HepG2 (cell line): ENCODE data around the gene BCAM. TPM values are rescaled to one million over a fixed set of nuclear protein-coding genes. Genes with fewer than 3 reads are reported as not detected.

Source experiments
- ARHGAP35 ChIP-seq: sonication (generic); formaldehyde crosslinking; IDR thresholded peaks from 2 replicates; pipeline ENCODE4 v1.9.0; 2022; ENCODE audit warnings: mild to moderate bottlenecking, inconsistent platforms, moderate library complexity, missing genetic modification reagents, borderline replicate concordance
- BCL6 ChIP-seq: IDR thresholded peaks from 2 replicates; pipeline ENCODE4 v1.6.1; 2016; ENCODE audit warnings: missing genetic modification reagents, missing compliant biosample characterization
- FOXK2 ChIP-seq: fragments of 450-650 bp; IDR thresholded peaks from 2 replicates; pipeline ENCODE4 v1.6.1; 2016
- GPN1 ChIP-seq: sonication (generic); formaldehyde crosslinking; IDR thresholded peaks from 2 replicates; pipeline ENCODE4 v1.5.1; 2020; ENCODE audit warnings: missing genetic modification reagents, borderline replicate concordance
- HDAC1 ChIP-seq: sonication (generic); formaldehyde crosslinking; IDR thresholded peaks from 2 replicates; pipeline ENCODE4 v1.5.1; 2020; ENCODE audit warnings: mild to moderate bottlenecking, missing genetic modification reagents
- HDAC2 ChIP-seq: sonication (generic); formaldehyde crosslinking; IDR thresholded peaks from 2 replicates; pipeline ENCODE4 v1.4.0; 2020; ENCODE audit warnings: missing genetic modification reagents
- ISL2 ChIP-seq: sonication (generic); formaldehyde crosslinking; IDR thresholded peaks from 2 replicates; pipeline ENCODE4 v1.5.0; 2020; ENCODE audit warnings: missing genetic modification reagents
- KDM1A ChIP-seq: IDR thresholded peaks from 2 replicates; pipeline ENCODE4 v1.6.1; 2016; ENCODE audit warnings: missing compliant biosample characterization
- KDM5B ChIP-seq: sonication (generic); formaldehyde crosslinking; IDR thresholded peaks from 2 replicates; pipeline ENCODE4 v1.4.0; 2020; ENCODE audit warnings: missing genetic modification reagents, mild to moderate bottlenecking, borderline replicate concordance
- NFIB ChIP-seq: sonication (generic); formaldehyde crosslinking; IDR thresholded peaks from 2 replicates; pipeline ENCODE4 v1.9.0; 2021; ENCODE audit warnings: missing genetic modification reagents, mild to moderate bottlenecking, borderline replicate concordance
- NFIC ChIP-seq: IDR thresholded peaks from 2 replicates; pipeline ENCODE4 v1.6.1; 2012; ENCODE audit warnings: mild to moderate bottlenecking, low read length, inconsistent platforms
- PHF21A ChIP-seq: sonication (generic); formaldehyde crosslinking; IDR thresholded peaks from 2 replicates; pipeline ENCODE4 v1.5.0; 2020; ENCODE audit warnings: mild to moderate bottlenecking, missing genetic modification reagents
- POGZ ChIP-seq: sonication (generic); formaldehyde crosslinking; IDR thresholded peaks from 2 replicates; pipeline ENCODE4 v1.4.0; 2020; ENCODE audit warnings: mild to moderate bottlenecking, missing genetic modification reagents
- POLR2AphosphoS2 ChIP-seq: IDR thresholded peaks from 2 replicates; pipeline ENCODE4 v1.6.1; 2011; ENCODE audit warnings: low read depth, low read length, improper control_type of control experiment
- RAD51 ChIP-seq: fragments of 450-650 bp; IDR thresholded peaks from 2 replicates; pipeline ENCODE4 v1.6.1; 2016; ENCODE audit warnings: borderline replicate concordance
- TCF7L2 ChIP-seq: IDR thresholded peaks from 2 replicates; pipeline ENCODE4 v1.6.1; 2011; ENCODE audit warnings: mild to moderate bottlenecking, low read depth, low read length, moderate library complexity
- YY1 ChIP-seq: IDR thresholded peaks from 2 replicates; pipeline ENCODE4 v1.6.1; 2011; ENCODE audit warnings: low read length, low read depth, moderate library complexity, mild to moderate bottlenecking; ENCODE audit not compliant: insufficient read depth, insufficient replicate concordance
- ZFP41 ChIP-seq: sonication (generic); formaldehyde crosslinking; IDR thresholded peaks from 2 replicates; pipeline ENCODE4 v1.4.0; 2020; ENCODE audit warnings: mild to moderate bottlenecking, missing genetic modification reagents, borderline replicate concordance
- ZNF160 ChIP-seq: sonication (generic); formaldehyde crosslinking; IDR thresholded peaks from 2 replicates; pipeline ENCODE4 v1.8.0; 2022; ENCODE audit warnings: mild to moderate bottlenecking, inconsistent platforms, missing genetic modification reagents
- ZNF614 ChIP-seq: IDR thresholded peaks from 2 replicates; pipeline ENCODE4 v1.6.1; 2018; ENCODE audit warnings: missing biosample characterization, missing genetic modification reagents, inconsistent platforms, borderline replicate concordance
- polyA plus RNA-seq, 8 experiments: library from polyadenylated mRNA; depleted of rRNA in 3 of 8; stranded (reverse) in 7 of 8; unstranded in 1 of 8; fragments of >200 nt; fragmentation: Illumina TruSeq in 4 of 8; extraction: Trizol in 4 of 8; gene quantifications; 2 replicates each; pipeline versions ENCODE4 v1.2.1 to v1.2.3, GENCODE V29; 2011 to 2016; ENCODE audit warnings: low read depth in 4 of 8, missing spikeins in 1 of 8, mixed read lengths in 1 of 8; ENCODE audit not compliant: insufficient read depth in 1 of 8
- total RNA-seq, 5 experiments: library from RNA; depleted of rRNA; stranded (reverse); fragments of >200 nt; fragmentation: Illumina TruSeq; extraction: Trizol; gene quantifications; 2 replicates each; pipeline ENCODE4 v1.2.3, GENCODE V29; 2016; ENCODE audit warnings: low read depth in 1 of 5
- TF ChIP-seq, protein P1 (sequence below): sonication (generic); formaldehyde crosslinking; IDR thresholded peaks from 2 replicates; pipeline ENCODE4 v1.4.0; 2020; ENCODE audit warnings: mild to moderate bottlenecking, missing genetic modification reagents
- TF ChIP-seq, protein P2 (sequence below): sonication (generic); formaldehyde crosslinking; IDR thresholded peaks from 2 replicates; pipeline ENCODE4 v1.5.0; 2020; ENCODE audit warnings: mild to moderate bottlenecking, missing genetic modification reagents
- TF ChIP-seq, protein P3 (sequence below): sonication (generic); formaldehyde crosslinking; IDR thresholded peaks from 2 replicates; pipeline ENCODE4 v1.4.0; 2020; ENCODE audit warnings: missing genetic modification reagents, borderline replicate concordance
- TF ChIP-seq, protein P4 (sequence below): IDR thresholded peaks from 2 replicates; pipeline ENCODE4 v1.6.1; 2016; ENCODE audit warnings: control low read depth

The BCAM gene
- total and polyA plus RNA-seq, 2 of the 13 experiments (the other 11 are each of a cell fraction or from before 2014, with no cell fraction given): 51.2 to 62.7 TPM

DNA sequence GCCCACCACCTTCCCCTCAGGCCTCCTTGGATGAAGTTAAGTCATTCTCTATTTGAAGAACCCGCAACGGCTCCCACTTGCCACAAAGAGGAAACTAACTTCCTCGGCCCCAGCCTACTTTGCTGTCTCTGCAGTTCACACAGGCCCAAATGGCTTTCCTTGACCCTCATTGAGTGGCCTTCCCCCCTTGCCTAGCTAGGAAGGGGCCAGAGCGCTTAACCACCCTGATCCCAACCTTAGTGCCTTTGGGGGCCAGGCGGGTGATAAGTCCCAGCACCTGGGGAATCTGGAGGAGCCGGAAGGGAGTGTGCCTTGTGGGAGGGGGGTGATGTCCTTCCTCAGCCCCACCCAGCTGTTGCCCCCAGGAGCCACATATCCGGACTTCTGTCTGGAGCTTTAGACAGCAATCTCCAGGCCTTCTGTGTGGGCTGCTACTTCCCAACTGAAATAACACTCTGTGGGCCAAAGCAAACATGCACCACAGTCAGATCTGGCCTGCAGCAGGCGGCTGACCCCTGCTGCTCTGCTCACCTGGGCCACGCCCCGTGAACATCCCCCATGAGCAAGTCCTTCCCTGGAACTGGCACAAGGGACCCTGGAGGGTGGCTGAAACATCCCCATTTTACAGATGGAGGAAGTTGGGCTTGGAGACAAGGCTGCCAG, 47.6 kb downstream of the BCAM start (continued):
- TF ChIP-seq NFIB (CRISPR knock-in tag) (no peak), ARHGAP35 (CRISPR knock-in tag) (no peak), POGZ (CRISPR knock-in tag) (0 out of 2 replicates have a peak, but pooled peaks have one; percentile 20), KDM5B (CRISPR knock-in tag) (peak; percentile 28; the same call in 1 of the 2 replicates), HDAC2 (0 out of 2 replicates have a peak, but pooled peaks have one; percentile 23), PHF21A (peak; percentile 62), HDAC1 (peak; percentile 55; the same call in 1 of the 2 replicates), ZNF160 (no peak), ISL2 (CRISPR knock-in tag) (no peak), BCL6 (CRISPR knock-in tag) (peak; percentile 41; the same call in 1 of the 2 replicates), NFIC (no peak), TCF7L2 (no peak), ZFP41 (CRISPR knock-in tag) (no peak), YY1 (no peak), KDM1A (CRISPR knock-in tag) (0 out of 2 replicates have a peak, but pooled peaks have one; percentile 19), POLR2AphosphoS2 (no peak), FOXK2 (no peak), ZNF614 (CRISPR knock-in tag) (peak; percentile 48; the same call in 1 of the 2 replicates), RAD51 (no peak), GPN1 (CRISPR knock-in tag) (no peak)
- TF ChIP-seq, protein P1, sequence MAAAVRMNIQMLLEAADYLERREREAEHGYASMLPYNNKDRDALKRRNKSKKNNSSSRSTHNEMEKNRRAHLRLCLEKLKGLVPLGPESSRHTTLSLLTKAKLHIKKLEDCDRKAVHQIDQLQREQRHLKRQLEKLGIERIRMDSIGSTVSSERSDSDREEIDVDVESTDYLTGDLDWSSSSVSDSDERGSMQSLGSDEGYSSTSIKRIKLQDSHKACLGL (CRISPR knock-in tag): no peak
- TF ChIP-seq, protein P2, sequence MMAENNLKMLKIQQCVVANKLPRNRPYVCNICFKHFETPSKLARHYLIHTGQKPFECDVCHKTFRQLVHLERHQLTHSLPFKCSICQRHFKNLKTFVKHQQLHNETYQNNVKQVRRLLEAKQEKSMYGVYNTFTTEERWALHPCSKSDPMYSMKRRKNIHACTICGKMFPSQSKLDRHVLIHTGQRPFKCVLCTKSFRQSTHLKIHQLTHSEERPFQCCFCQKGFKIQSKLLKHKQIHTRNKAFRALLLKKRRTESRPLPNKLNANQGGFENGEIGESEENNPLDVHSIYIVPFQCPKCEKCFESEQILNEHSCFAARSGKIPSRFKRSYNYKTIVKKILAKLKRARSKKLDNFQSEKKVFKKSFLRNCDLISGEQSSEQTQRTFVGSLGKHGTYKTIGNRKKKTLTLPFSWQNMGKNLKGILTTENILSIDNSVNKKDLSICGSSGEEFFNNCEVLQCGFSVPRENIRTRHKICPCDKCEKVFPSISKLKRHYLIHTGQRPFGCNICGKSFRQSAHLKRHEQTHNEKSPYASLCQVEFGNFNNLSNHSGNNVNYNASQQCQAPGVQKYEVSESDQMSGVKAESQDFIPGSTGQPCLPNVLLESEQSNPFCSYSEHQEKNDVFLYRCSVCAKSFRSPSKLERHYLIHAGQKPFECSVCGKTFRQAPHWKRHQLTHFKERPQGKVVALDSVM: 0 out of 2 replicates have a peak, but pooled peaks have one; percentile 18
- TF ChIP-seq, protein P3, sequence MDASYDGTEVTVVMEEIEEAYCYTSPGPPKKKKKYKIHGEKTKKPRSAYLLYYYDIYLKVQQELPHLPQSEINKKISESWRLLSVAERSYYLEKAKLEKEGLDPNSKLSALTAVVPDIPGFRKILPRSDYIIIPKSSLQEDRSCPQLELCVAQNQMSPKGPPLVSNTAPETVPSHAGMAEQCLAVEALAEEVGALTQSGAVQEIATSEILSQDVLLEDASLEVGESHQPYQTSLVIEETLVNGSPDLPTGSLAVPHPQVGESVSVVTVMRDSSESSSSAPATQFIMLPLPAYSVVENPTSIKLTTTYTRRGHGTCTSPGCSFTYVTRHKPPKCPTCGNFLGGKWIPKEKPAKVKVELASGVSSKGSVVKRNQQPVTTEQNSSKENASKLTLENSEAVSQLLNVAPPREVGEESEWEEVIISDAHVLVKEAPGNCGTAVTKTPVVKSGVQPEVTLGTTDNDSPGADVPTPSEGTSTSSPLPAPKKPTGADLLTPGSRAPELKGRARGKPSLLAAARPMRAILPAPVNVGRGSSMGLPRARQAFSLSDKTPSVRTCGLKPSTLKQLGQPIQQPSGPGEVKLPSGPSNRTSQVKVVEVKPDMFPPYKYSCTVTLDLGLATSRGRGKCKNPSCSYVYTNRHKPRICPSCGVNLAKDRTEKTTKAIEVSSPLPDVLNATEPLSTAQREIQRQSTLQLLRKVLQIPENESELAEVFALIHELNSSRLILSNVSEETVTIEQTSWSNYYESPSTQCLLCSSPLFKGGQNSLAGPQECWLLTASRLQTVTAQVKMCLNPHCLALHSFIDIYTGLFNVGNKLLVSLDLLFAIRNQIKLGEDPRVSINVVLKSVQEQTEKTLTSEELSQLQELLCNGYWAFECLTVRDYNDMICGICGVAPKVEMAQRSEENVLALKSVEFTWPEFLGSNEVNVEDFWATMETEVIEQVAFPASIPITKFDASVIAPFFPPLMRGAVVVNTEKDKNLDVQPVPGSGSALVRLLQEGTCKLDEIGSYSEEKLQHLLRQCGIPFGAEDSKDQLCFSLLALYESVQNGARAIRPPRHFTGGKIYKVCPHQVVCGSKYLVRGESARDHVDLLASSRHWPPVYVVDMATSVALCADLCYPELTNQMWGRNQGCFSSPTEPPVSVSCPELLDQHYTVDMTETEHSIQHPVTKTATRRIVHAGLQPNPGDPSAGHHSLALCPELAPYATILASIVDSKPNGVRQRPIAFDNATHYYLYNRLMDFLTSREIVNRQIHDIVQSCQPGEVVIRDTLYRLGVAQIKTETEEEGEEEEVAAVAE (CRISPR knock-in tag): no peak
- TF ChIP-seq, protein P4, sequence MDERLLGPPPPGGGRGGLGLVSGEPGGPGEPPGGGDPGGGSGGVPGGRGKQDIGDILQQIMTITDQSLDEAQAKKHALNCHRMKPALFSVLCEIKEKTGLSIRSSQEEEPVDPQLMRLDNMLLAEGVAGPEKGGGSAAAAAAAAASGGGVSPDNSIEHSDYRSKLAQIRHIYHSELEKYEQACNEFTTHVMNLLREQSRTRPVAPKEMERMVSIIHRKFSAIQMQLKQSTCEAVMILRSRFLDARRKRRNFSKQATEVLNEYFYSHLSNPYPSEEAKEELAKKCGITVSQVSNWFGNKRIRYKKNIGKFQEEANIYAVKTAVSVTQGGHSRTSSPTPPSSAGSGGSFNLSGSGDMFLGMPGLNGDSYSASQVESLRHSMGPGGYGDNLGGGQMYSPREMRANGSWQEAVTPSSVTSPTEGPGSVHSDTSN (CRISPR knock-in tag): no peak
